ENCODE results near the gene PSMA1. TPM values are rescaled to one million over a fixed set of nuclear protein-coding genes. Genes with fewer than 3 reads are reported as not detected.

The PSMA1 gene
- total RNA-seq, 2 experiments from 2014 or later = 171 to 173 TPM

DNA sequence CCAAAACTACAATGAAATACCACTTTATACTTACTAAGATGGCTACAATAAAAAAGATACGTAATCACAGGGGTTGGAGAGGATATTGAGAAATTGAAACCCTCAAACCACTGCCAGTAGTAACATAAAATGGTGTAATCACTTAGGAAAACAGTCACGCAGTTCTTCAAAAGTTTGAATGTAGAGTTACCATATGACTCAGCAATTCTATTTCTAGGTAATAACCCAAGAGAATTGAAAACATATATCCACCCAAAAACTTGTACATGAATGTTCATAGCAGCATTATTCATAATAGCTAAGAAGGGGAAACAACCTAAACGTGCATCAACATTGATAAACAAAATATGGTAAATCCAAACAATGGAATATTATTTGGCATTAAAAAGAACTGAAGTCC, 24.4 kb upstream of the PSMA1 start:
- H3K4me2 ChIP-seq (ENCODE audit: low read length) = no peak overlapping the region
- H3K4me1 ChIP-seq (ENCODE audit: insufficient read depth, low read length, poor library complexity, severe bottlenecking) = no peaks in the 10 kb centered on the region
- no peaks in the 10 kb centered on the region for H3K79me2 ChIP-seq (ENCODE audit: insufficient read depth, low read depth, low read length)
- no TSS peak for BruUV-seq (replicated peaks)
- no peak overlapping the region for H3K27ac ChIP-seq (ENCODE audit: low read depth, low read length, poor library complexity, severe bottlenecking)
- H3K9me3 ChIP-seq (ENCODE audit: low read length) = no peaks in the 10 kb centered on the region
- ChIA-PET POLR2A (interaction anchor here (1.0 kb wide), 1 partner anchor 8 kb away, joined by 3 read pairs; no protein-coding TSS in a partner anchor), CTCF (ENCODE audit: unreplicated experiment) (no interaction called here)
- intact Hi-C loops (cut with micrococcal nuclease; ENCODE audit: unreplicated experiment) = no loop called here
- no peak overlapping the region for H2AFZ ChIP-seq (ENCODE audit: low read length)
- no peaks in the 10 kb centered on the region for H3K9me2 ChIP-seq (ENCODE audit: insufficient read depth, low read length)
- no peak for TF ChIP-seq EZH2phosphoT487 (IDR thresholded peaks at IDR 0.05; ENCODE audit: borderline replicate concordance, low read depth, low read length)
- TF ChIP-seq, protein P1, sequence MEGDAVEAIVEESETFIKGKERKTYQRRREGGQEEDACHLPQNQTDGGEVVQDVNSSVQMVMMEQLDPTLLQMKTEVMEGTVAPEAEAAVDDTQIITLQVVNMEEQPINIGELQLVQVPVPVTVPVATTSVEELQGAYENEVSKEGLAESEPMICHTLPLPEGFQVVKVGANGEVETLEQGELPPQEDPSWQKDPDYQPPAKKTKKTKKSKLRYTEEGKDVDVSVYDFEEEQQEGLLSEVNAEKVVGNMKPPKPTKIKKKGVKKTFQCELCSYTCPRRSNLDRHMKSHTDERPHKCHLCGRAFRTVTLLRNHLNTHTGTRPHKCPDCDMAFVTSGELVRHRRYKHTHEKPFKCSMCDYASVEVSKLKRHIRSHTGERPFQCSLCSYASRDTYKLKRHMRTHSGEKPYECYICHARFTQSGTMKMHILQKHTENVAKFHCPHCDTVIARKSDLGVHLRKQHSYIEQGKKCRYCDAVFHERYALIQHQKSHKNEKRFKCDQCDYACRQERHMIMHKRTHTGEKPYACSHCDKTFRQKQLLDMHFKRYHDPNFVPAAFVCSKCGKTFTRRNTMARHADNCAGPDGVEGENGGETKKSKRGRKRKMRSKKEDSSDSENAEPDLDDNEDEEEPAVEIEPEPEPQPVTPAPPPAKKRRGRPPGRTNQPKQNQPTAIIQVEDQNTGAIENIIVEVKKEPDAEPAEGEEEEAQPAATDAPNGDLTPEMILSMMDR (conservative IDR thresholded peaks at IDR 0.05; ENCODE audit: low read length) = no peak
- no peaks in the 10 kb centered on the region for H4K20me1 ChIP-seq (ENCODE audit: insufficient read depth, low read length)
- DNase-seq (ENCODE audit: low spot score) = no peak
- H3K4me3 ChIP-seq (ENCODE audit: low read depth, low read length, poor library complexity, severe bottlenecking) = no peak overlapping the region
- H3K36me3 ChIP-seq (ENCODE audit: insufficient read depth, low read length) = no peaks in the 10 kb centered on the region

DNA sequence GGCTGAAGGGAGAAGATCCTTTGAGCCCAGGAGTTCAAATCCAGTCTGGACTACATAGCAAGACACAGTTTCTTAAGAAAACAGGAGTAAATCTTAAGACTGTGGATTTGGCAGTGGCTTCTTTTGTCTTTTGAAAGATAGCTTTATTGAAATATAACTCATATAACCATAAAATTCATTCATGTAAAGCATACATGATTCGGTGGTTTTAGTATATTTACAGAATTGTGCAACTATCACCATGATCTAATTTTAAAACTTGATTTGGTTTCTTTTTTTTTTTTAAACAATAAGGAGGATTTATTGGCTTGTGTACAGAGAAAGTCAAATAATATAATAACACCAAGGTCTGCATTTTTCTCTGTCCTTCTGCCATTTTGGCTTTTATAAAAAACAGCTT, 23.1 kb upstream of the PSMA1 start:
- POLR2A ChIA-PET = interaction anchor here (0.7 to 1.2 kb wide), 5 partner anchors 10 to 1296 kb away, joined by 3 to 4 read pairs (median 3); no protein-coding TSS in a partner anchor

DNA sequence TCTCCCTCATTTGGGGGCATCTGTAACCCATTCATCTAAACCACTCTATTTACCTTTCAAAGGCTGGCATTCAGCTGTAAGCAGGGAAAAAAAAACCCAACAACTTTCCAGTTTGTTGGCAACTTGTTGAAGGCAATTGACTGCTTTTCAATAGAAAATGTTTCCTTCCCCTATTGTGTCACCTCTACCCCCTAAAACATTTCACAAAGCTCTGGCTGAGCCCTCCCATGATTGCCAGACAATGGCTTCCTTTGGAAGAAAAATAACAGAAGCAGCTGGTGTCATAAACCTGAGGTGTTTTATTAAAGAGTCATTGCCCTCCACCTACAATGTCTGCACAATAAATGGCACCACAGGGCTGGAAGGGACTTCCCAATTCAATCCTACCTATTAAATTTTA, 22.1 kb upstream of the PSMA1 start:
- no peaks in the 10 kb centered on the region for H3K9me3 ChIP-seq (ENCODE audit: low read length)
- no peak for DNase-seq (ENCODE audit: low spot score)
- POLR2A ChIA-PET = interaction anchor here (0.9 to 1.1 kb wide), 4 partner anchors 10 to 39 kb away, joined by 3 to 4 read pairs (median 4); no protein-coding TSS in a partner anchor
- no peaks in the 10 kb centered on the region for H3K4me1 ChIP-seq (ENCODE audit: insufficient read depth, low read length, poor library complexity, severe bottlenecking)
- H3K9me2 ChIP-seq (ENCODE audit: insufficient read depth, low read length) = no peaks in the 10 kb centered on the region
- no peak for TF ChIP-seq EZH2phosphoT487 (IDR thresholded peaks at IDR 0.05; ENCODE audit: borderline replicate concordance, low read depth, low read length)
- TF ChIP-seq, protein P1 (conservative IDR thresholded peaks at IDR 0.05; ENCODE audit: low read length) = no peak
- H3K27ac ChIP-seq (ENCODE audit: low read depth, low read length, poor library complexity, severe bottlenecking) = no peak overlapping the region
- H3K4me3 ChIP-seq (ENCODE audit: low read depth, low read length, poor library complexity, severe bottlenecking) = no peak overlapping the region
- H3K4me2 ChIP-seq (ENCODE audit: low read length) = no peak overlapping the region
- H3K79me2 ChIP-seq (ENCODE audit: insufficient read depth, low read depth, low read length) = no peaks in the 10 kb centered on the region
- no peaks in the 10 kb centered on the region for H3K36me3 ChIP-seq (ENCODE audit: insufficient read depth, low read length)
- no peak overlapping the region for H2AFZ ChIP-seq (ENCODE audit: low read length)
- no peaks in the 10 kb centered on the region for H4K20me1 ChIP-seq (ENCODE audit: insufficient read depth, low read length)
- intact Hi-C loops (cut with micrococcal nuclease; ENCODE audit: unreplicated experiment) = no loop called here
- CTCF ChIA-PET (ENCODE audit: unreplicated experiment) = no interaction called here
- BruUV-seq (replicated peaks) = no TSS peak

More for the DNA sequence above, 23.1 kb upstream of the PSMA1 start:
- Histone ChIP-seq H3K9me3 (ENCODE audit: low read length) (no peaks in the 10 kb centered on the region), H2AFZ (ENCODE audit: low read length) (no peak overlapping the region), H3K4me1 (ENCODE audit: insufficient read depth, low read length, poor library complexity, severe bottlenecking) (no peaks in the 10 kb centered on the region), H3K4me3 (ENCODE audit: low read depth, low read length, poor library complexity, severe bottlenecking) (no peak overlapping the region), H3K36me3 (ENCODE audit: insufficient read depth, low read length) (no peaks in the 10 kb centered on the region), H3K79me2 (ENCODE audit: insufficient read depth, low read depth, low read length) (no peaks in the 10 kb centered on the region), H3K4me2 (ENCODE audit: low read length) (no peak overlapping the region), H4K20me1 (ENCODE audit: insufficient read depth, low read length) (no peaks in the 10 kb centered on the region), H3K9me2 (ENCODE audit: insufficient read depth, low read length) (no peaks in the 10 kb centered on the region), H3K27ac (ENCODE audit: low read depth, low read length, poor library complexity, severe bottlenecking) (no peak overlapping the region)
- BruUV-seq (replicated peaks) = no TSS peak
- CTCF ChIA-PET (ENCODE audit: unreplicated experiment) = no interaction called here
- TF ChIP-seq EZH2phosphoT487 (IDR thresholded peaks at IDR 0.05; ENCODE audit: borderline replicate concordance, low read depth, low read length) = no peak
- TF ChIP-seq, protein P1 (conservative IDR thresholded peaks at IDR 0.05; ENCODE audit: low read length) = no peak
- DNase-seq (ENCODE audit: low spot score) = no peak
- intact Hi-C loops (cut with micrococcal nuclease; ENCODE audit: unreplicated experiment) = no loop called here

Data from OCI-LY7 (cell line).